Measurements from ENCODE around the gene ELOB.

Gene ELOB

GRCh38 chr16:2749476-2749875 is 27.6 kb downstream of the ELOB start:
- Histone ChIP-seq H3K36me3 (peaks cover 13% of the 10 kb centered on the region), H3K4me3 (ENCODE audit: low read depth, low read length) (no peak overlapping the region), H3K27me3 (no peaks in the 10 kb centered on the region), H3K4me1 (no peaks in the 10 kb centered on the region), H3K9me3 (no peaks in the 10 kb centered on the region)
- no peak for DNase-seq
- no peak for TF ChIP-seq CTCF (IDR thresholded peaks at IDR 0.05; ENCODE audit: low read depth, low read length)

- Histone ChIP-seq H3K27me3 (no peaks in the 10 kb centered on the region), H3K36me3 (peaks cover 11% of the 10 kb centered on the region), H3K9me3 (no peaks in the 10 kb centered on the region), H3K4me3 (ENCODE audit: low read depth, low read length) (no peak overlapping the region), H3K4me1 (no peaks in the 10 kb centered on the region)
- no peak for TF ChIP-seq CTCF (IDR thresholded peaks at IDR 0.05; ENCODE audit: low read depth, low read length)
- DNase-seq: no peak
Measured at GRCh38 chr16:2748757-2749455, 28.2 kb downstream of the ELOB start.

- DNase-seq: no peak
- no peak for TF ChIP-seq CTCF (IDR thresholded peaks at IDR 0.05; ENCODE audit: low read depth, low read length)
- Histone ChIP-seq H3K4me3 (ENCODE audit: low read depth, low read length) (no peak overlapping the region), H3K27me3 (no peaks in the 10 kb centered on the region), H3K4me1 (no peaks in the 10 kb centered on the region), H3K9me3 (no peaks in the 10 kb centered on the region), H3K36me3 (0 out of 2 replicates have a peak, but pooled peaks cover 3% of the 10 kb centered on the region)
Measured at GRCh38 chr16:2745961-2746360, 31.1 kb downstream of the ELOB start.

- Histone ChIP-seq H3K36me3 (0 out of 2 replicates have a peak, but pooled peaks cover 3% of the 10 kb centered on the region), H3K9me3 (no peaks in the 10 kb centered on the region), H3K4me1 (no peaks in the 10 kb centered on the region), H3K27me3 (no peaks in the 10 kb centered on the region), H3K4me3 (ENCODE audit: low read depth, low read length) (no peak overlapping the region)
- DNase-seq: no peak
- TF ChIP-seq CTCF (IDR thresholded peaks at IDR 0.05; ENCODE audit: low read depth, low read length): no peak
Measured at GRCh38 chr16:2745116-2745890, 31.8 kb downstream of the ELOB start.

GRCh38 chr16:2744711-2745110 is 32.4 kb downstream of the ELOB start:
- no peaks in the 10 kb centered on the region for H3K4me1 ChIP-seq
- H3K36me3 ChIP-seq: 0 out of 2 replicates have a peak, but pooled peaks cover 3% of the 10 kb centered on the region
- H3K27me3 ChIP-seq: no peaks in the 10 kb centered on the region
- no peak overlapping the region for H3K4me3 ChIP-seq (ENCODE audit: low read depth, low read length)
- no peak for DNase-seq
- no peak for TF ChIP-seq CTCF (IDR thresholded peaks at IDR 0.05; ENCODE audit: low read depth, low read length)
- no peaks in the 10 kb centered on the region for H3K9me3 ChIP-seq

Data from BE2C (cell line).